ENCODE data around the gene BBS5.
A peak's percentile ranks its signal among the peaks of the same experiment; 100 is the strongest.
"Not testable (repeated sequence)": the region's sequence is repeated elsewhere in the genome, so short reads cannot be mapped to it uniquely, and the experiment has no call there.

Gene BBS5

GRCh38 chr2:169452080-169452479, 27.2 kb upstream of the BBS5 start:
- DNase-seq (ENCODE audit: extremely low read depth, low read depth) = peak; percentile 8

DNA sequence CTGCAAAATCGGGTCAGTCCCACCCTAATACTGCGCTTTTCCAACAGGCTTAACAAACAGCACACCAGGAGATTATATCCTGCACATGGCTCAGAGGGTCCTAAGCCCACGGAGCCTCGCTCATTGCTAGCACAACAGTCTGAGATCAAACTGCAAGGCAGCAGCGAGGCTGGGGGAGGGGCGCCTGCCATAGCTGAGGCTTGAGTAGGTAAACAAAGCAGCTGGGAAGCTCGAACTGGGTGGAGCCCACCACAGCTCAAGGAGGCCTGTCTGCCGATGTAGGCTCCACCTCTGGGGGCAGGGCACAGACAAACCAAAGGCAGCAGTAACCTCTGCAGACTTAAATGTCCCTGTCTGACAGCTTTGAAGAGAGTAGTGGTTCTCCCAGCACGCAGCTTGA, 26.2 kb upstream of the BBS5 start:
- DNase-seq (ENCODE audit: extremely low read depth, low read depth) = not testable (repeated sequence)

More at GRCh38 chr2:169452080-169452479, 27.2 kb upstream of the BBS5 start:
- TF ChIP-seq CTCF (IDR thresholded peaks at IDR 0.05; ENCODE audit: low read depth, low read length) = peak; percentile 46

- no peak for DNase-seq (ENCODE audit: extremely low read depth, low read depth)
- TF ChIP-seq CTCF (IDR thresholded peaks at IDR 0.05; ENCODE audit: low read depth, low read length) = no peak
Measured at GRCh38 chr2:169461143-169461542, 18.2 kb upstream of the BBS5 start.

DNA sequence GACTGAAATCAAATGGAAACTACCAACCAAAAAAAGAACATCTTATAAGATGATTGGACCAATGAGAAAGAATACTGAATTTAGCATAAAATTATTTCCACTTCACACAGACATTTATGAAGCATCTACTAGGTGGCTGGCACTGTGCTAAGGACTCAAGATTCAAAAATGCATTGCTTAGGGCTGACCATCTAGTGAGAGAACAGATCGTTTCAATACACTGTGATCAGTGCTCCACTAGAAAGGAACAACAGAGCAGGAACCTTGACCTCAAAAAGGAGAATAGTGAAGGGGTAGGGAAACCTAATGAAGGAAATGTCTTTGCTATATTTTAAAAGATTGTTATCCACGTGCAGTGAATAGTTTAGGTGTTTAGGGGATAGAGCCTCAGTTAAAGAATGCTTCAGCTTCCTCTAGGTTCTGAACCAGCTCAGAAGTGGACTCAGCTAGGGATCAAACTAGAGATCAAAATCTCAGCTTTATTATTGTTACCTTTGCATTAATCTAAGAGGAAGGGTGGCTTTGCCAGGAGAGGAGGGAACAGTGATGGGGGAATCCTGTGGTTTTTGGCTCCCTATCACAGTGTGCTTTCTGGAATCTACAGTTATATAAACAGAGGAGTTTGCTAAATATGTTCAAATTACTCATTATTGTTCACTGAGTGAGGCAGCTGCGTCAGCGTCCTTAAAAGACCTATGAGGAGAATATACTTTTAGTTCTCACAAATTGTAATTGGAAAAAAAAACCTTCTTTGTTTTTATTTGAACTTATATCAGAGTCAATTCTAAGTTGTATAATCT, 16.2 kb upstream of the BBS5 start:
- peak; percentile 69 for DNase-seq (ENCODE audit: extremely low read depth, low read depth)
- no peak for TF ChIP-seq CTCF (IDR thresholded peaks at IDR 0.05; ENCODE audit: low read depth, low read length)

GRCh38 chr2:169464466-169464865, 14.8 kb upstream of the BBS5 start:
- no peak for DNase-seq (ENCODE audit: extremely low read depth, low read depth)
- no peak for TF ChIP-seq CTCF (IDR thresholded peaks at IDR 0.05; ENCODE audit: low read depth, low read length)

GRCh38 chr2:169464882-169465281, 14.4 kb upstream of the BBS5 start:
- TF ChIP-seq CTCF (IDR thresholded peaks at IDR 0.05; ENCODE audit: low read depth, low read length) = no peak

DNA sequence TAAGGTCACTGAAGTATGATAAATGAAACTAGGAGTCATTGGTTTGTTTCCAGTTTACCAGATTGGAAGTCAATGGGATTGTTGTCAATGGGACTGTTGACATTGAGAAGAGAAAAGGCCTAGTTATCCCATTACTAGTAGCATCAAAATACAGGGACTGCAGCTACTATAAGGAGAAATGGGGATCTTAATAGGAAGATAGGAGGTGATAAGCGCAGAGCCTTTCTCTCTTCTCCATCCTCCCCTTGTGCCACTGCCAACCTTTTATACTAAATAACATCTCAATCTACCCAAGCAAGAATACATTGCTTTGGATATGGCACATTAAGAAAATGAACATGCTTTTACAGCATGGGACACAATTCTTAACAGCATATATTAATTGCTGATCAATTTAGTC, 10.5 kb upstream of the BBS5 start:
- DNase-seq (ENCODE audit: extremely low read depth, low read depth) = no peak
- no peak for TF ChIP-seq CTCF (IDR thresholded peaks at IDR 0.05; ENCODE audit: low read depth, low read length)

More at GRCh38 chr2:169464882-169465281, 14.4 kb upstream of the BBS5 start:
- no peak for DNase-seq (ENCODE audit: extremely low read depth, low read depth)

Measured in AG09319 (cell line).